AG09309 (cell line): ENCODE results near the gene ELMO3.
A peak's percentile ranks its signal among the peaks of the same experiment; 100 is the strongest.

Source experiments
- DNase-seq: peaks from one replicate; pipeline ENCODE4 v3.0.0-alpha.2; 2010; ENCODE audit warnings: low read depth
- H3K4me3 ChIP-seq: 2 replicates; pipeline ENCODE4 v1.5.1; 2011; ENCODE audit warnings: mild to moderate bottlenecking, low read depth, low read length, moderate library complexity; ENCODE audit not compliant: control insufficient read depth
- TF ChIP-seq, protein P1 (sequence below): IDR thresholded peaks from 2 replicates; pipeline ENCODE4 v1.5.1; 2011; ENCODE audit warnings: mild to moderate bottlenecking, low read depth, low read length, inconsistent platforms; ENCODE audit not compliant: insufficient read depth, control insufficient read depth; ENCODE audit errors: missing control alignments

ELMO3 gene

GRCh38 chr16:67198238-67198734, 645 bp upstream of the ELMO3 start:
- no peak overlapping the region for H3K4me3 ChIP-seq

DNA sequence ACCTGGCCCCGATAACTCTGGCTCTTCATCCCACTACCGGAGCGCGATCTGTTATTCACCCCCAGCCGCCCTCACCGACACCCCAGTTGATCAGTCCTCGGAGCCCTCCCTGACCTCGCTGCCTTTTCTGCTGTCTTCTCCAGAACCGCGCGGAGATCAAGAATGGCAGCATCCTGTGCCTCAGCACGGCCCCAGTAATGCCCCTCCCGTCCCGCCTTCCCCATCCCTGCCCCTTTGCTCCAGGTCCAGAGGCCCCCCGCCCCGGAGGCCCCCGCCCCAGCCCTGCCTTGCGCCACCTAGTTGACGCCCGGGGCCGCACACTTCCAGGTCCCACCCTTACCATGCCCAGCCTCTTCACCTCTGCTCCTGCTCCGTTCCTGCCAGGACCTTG, 872 bp downstream of the ELMO3 start:
- TF ChIP-seq, protein P1, sequence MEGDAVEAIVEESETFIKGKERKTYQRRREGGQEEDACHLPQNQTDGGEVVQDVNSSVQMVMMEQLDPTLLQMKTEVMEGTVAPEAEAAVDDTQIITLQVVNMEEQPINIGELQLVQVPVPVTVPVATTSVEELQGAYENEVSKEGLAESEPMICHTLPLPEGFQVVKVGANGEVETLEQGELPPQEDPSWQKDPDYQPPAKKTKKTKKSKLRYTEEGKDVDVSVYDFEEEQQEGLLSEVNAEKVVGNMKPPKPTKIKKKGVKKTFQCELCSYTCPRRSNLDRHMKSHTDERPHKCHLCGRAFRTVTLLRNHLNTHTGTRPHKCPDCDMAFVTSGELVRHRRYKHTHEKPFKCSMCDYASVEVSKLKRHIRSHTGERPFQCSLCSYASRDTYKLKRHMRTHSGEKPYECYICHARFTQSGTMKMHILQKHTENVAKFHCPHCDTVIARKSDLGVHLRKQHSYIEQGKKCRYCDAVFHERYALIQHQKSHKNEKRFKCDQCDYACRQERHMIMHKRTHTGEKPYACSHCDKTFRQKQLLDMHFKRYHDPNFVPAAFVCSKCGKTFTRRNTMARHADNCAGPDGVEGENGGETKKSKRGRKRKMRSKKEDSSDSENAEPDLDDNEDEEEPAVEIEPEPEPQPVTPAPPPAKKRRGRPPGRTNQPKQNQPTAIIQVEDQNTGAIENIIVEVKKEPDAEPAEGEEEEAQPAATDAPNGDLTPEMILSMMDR = no peak
- H3K4me3 ChIP-seq = no peak overlapping the region
- no peak for DNase-seq

More at GRCh38 chr16:67198238-67198734, 645 bp upstream of the ELMO3 start:
- TF ChIP-seq, protein P1 = peak; percentile 74
- DNase-seq = no peak

GRCh38 chr16:67200491-67200890, 1.6 kb downstream of the ELMO3 start:
- H3K4me3 ChIP-seq = no peak overlapping the region

GRCh38 chr16:67201411-67202345, 2.7 kb downstream of the ELMO3 start:
- no peak overlapping the region for H3K4me3 ChIP-seq
- TF ChIP-seq, protein P1 = no peak
- no peak for DNase-seq

More at GRCh38 chr16:67200491-67200890, 1.6 kb downstream of the ELMO3 start:
- TF ChIP-seq, protein P1 = no peak
- no peak for DNase-seq

GRCh38 chr16:67202426-67202825, 3.5 kb downstream of the ELMO3 start:
- no peak overlapping the region for H3K4me3 ChIP-seq
- TF ChIP-seq, protein P1 = no peak
- DNase-seq = no peak

DNA sequence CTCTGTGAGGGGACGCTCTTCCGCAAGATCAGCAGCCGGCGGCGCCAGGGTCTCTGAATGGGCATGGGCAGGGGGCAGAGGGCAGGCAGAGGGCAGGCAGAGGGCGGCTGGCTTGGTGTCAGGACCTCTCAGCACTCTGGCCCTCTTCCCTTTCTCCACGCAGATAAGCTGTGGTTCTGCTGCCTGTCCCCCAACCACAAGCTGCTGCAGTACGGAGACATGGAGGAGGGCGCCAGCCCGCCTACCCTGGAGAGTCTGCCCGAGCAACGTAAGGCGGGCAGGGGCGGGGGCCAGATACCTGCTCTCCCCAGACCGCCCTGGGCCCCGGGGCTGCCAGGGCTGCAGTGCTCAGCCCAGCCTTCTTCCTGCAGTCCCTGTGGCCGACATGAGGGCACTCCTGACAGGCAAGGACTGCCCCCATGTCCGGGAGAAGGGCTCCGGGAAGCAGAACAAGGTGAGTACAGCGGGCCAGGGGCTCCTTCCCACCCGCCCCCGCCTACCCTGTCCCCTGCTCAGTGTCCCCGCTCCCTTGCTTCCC, 4.1 kb downstream of the ELMO3 start:
- DNase-seq = no peak
- H3K4me3 ChIP-seq = no peak overlapping the region
- TF ChIP-seq, protein P1 = no peak
